Panc1 (cell line): Measurements from ENCODE around the gene FGF2. TPM values are rescaled to one million over a fixed set of nuclear protein-coding genes. Genes with fewer than 3 reads are reported as not detected.
A peak's percentile ranks its signal among the peaks of the same experiment; 100 is the strongest.

Source experiments
- ATAC-seq: fragments of 200-7000 bp; cut with Tn5 transposase; 2 replicates; pipeline ENCODE4 v1.9.1; 2020; ENCODE audit warnings: mild to moderate bottlenecking, moderate library complexity
- BruUV-seq: library from RNA; stranded (reverse); fragments of 400-500 nt; replicated peaks from 2 replicates; lab custom pipeline; 2021; lab: Mats Ljungman, UMichigan
- CTCF ChIA-PET: fragments of 300-600 bp; sonication (Branson Sonifier 250); formaldehyde crosslinking; loops from one replicate; lab custom pipeline; 2022; ENCODE audit warnings: antibody characterized with exemption; lab: Charles Lee
- POLR2A ChIA-PET: fragments of 300-600 bp; sonication (Branson Sonifier 250); formaldehyde crosslinking; loops from one replicate; lab custom pipeline; 2022; ENCODE audit warnings: antibody characterized with exemption; lab: Charles Lee
- DNase-seq: peaks from one replicate; pipeline ENCODE4 v3.0.0-alpha.2; 2010; ENCODE audit warnings: low read depth, low spot score
- H3K27ac ChIP-seq: 2 replicates; pipeline ENCODE4 v1.5.1; 2011; ENCODE audit warnings: mild to moderate bottlenecking, low read length, inconsistent platforms
- H3K27me3 ChIP-seq: fragments of 200-500 bp; sonication (Bioruptor generic); 2 replicates; pipeline ENCODE4 v1.6.0; 2014; ENCODE audit warnings: low read length, inconsistent platforms; ENCODE audit not compliant: control insufficient read depth, insufficient read depth
- H3K36me3 ChIP-seq: fragments of 200-500 bp; sonication (Bioruptor generic); 2 replicates; pipeline ENCODE4 v1.5.1; 2014; ENCODE audit warnings: inconsistent platforms, mild to moderate bottlenecking, low read length, moderate library complexity; ENCODE audit not compliant: control insufficient read depth, insufficient read depth
- H3K4me1 ChIP-seq: 2 replicates; pipeline ENCODE4 v1.5.1; 2011; ENCODE audit warnings: inconsistent platforms, mild to moderate bottlenecking, low read length, moderate library complexity; ENCODE audit not compliant: control insufficient read depth, insufficient read depth
- H3K4me3 ChIP-seq, 2 experiments: 2 replicates each; pipeline ENCODE4 v1.5.1; 2011 to 2012; ENCODE audit warnings: low read depth in 2 of 2, low read length in 2 of 2, mild to moderate bottlenecking in 2 of 2, inconsistent platforms in 1 of 2, moderate library complexity in 1 of 2
- H3K9me3 ChIP-seq: fragments of 200-500 bp; sonication (Bioruptor generic); 2 replicates; pipeline ENCODE4 v1.5.1; 2014; ENCODE audit warnings: low read depth, mild to moderate bottlenecking, inconsistent platforms, low read length, moderate library complexity; ENCODE audit not compliant: control insufficient read depth, insufficient read depth
- CTCF ChIP-seq: fragments of 450-650 bp; IDR thresholded peaks from 2 replicates; pipeline ENCODE4 v1.5.1; 2017; ENCODE audit warnings: mild to moderate bottlenecking
- POLR2AphosphoS5 ChIP-seq: IDR thresholded peaks from 2 replicates; pipeline ENCODE4 v1.6.1; 2012; ENCODE audit warnings: mild to moderate bottlenecking, low read depth, low read length, moderate library complexity
- REST ChIP-seq, 2 experiments: IDR thresholded peaks; 2 replicates each; pipeline ENCODE4 v1.6.1; 2011 to 2012; ENCODE audit warnings: low read depth in 2 of 2, control low read depth in 1 of 2, low read length in 1 of 2, mild to moderate bottlenecking in 1 of 2, moderate library complexity in 1 of 2; ENCODE audit not compliant: insufficient read depth in 1 of 2
- SIN3A ChIP-seq: IDR thresholded peaks from 2 replicates; pipeline ENCODE4 v1.6.1; 2012; ENCODE audit warnings: low read depth, mild to moderate bottlenecking, low read length, moderate library complexity, borderline replicate concordance; ENCODE audit not compliant: insufficient read depth
- TCF7L2 ChIP-seq: IDR thresholded peaks from 2 replicates; pipeline ENCODE4 v1.6.1; 2011; ENCODE audit warnings: mild to moderate bottlenecking, low read depth, low read length, inconsistent platforms
- in situ Hi-C: cut with HindIII; loops from 2 replicates; pipeline ENCODE4 v1.10.0; 2016; ENCODE audit warnings: low sequenced_read_pairs, low pct_unique_long_range_greater_than_20kb
- intact Hi-C: fragments of 100-400 bp; cut with micrococcal nuclease; formaldehyde crosslinking; loops from one replicate; pipeline ENCODE4 v1.10.0; 2022; ENCODE audit not compliant: unreplicated experiment
- total RNA-seq: library from RNA; stranded (reverse); gene quantifications from one replicate; pipeline ENCODE4 v1.2.1, GENCODE V29; 2021; ENCODE audit not compliant: unreplicated experiment

The FGF2 gene
- total RNA-seq, 1 experiment from 2014 or later = 21.7 TPM

- ChIA-PET CTCF (no interaction called here), POLR2A (no interaction called here)
- DNase-seq (no peak), ATAC-seq (no peak)
- in situ Hi-C loops = no loop called here
- Histone ChIP-seq H3K4me3 (no peak overlapping the region), H3K4me1 (peaks cover 7% of the 10 kb centered on the region; the same call in 1 of the 2 replicates), H3K36me3 (no peaks in the 10 kb centered on the region), H3K9me3 (no peaks in the 10 kb centered on the region), H3K27ac (peak overlapping the region; percentile 61; the same call in 1 of the 2 replicates), H3K27me3 (no peaks in the 10 kb centered on the region)
- TF ChIP-seq SIN3A (no peak), REST (IDR thresholded peaks at IDR 0.05; ENCODE audit: insufficient read depth in 1 of 2, low read depth in 2 of 2, low read length in 1 of 2) (no peak), TCF7L2 (no peak), POLR2AphosphoS5 (no peak), CTCF (no peak)
- intact Hi-C loops = loop anchor here (5.0 kb wide), 2 partner anchors 42 to 67 kb away; no protein-coding TSS in a partner anchor
- BruUV-seq = no TSS peak
Measured at GRCh38 chr4:122824616-122825015, 2.0 kb upstream of the FGF2 start.

- DNase-seq (no peak), ATAC-seq (no peak)
- BruUV-seq = no TSS peak
- Histone ChIP-seq H3K4me1 (peaks cover 11% of the 10 kb centered on the region), H3K36me3 (no peaks in the 10 kb centered on the region), H3K27me3 (no peaks in the 10 kb centered on the region), H3K4me3 (peak overlapping the region; percentile 48 to 73), H3K27ac (peak overlapping the region; percentile 81), H3K9me3 (no peaks in the 10 kb centered on the region)
- ChIA-PET CTCF (no interaction called here), POLR2A (no interaction called here)
- intact Hi-C loops = loop anchor here (5.0 kb wide), 2 partner anchors 44 to 69 kb away; no protein-coding TSS in a partner anchor
- in situ Hi-C loops = no loop called here
- TF ChIP-seq CTCF (no peak), TCF7L2 (no peak), POLR2AphosphoS5 (no peak), REST (IDR thresholded peaks at IDR 0.05; ENCODE audit: insufficient read depth in 1 of 2, low read depth in 2 of 2, low read length in 1 of 2) (no peak), SIN3A (no peak)
Measured at GRCh38 chr4:122826079-122826527, 528 bp upstream of the FGF2 start.
